ENCODE data around the gene DCAF5. TPM values are rescaled to one million over a fixed set of nuclear protein-coding genes. Genes with fewer than 3 reads are reported as not detected.
A peak's percentile ranks its signal among the peaks of the same experiment; 100 is the strongest.

The DCAF5 gene
- total RNA-seq, 4 donors from 2014 or later: 34.9 to 67.6 (median 48.1) TPM

GRCh38 chr14:69043596-69044260 lies 109.2 kb downstream of the DCAF5 start:
- Histone ChIP-seq H3K9me3 (no peaks in the 10 kb centered on the region), H3K4me3 (no peak overlapping the region), H3K27me3 (no peaks in the 10 kb centered on the region), H3K27ac (peak overlapping the region; percentile 53), H3K36me3 (no peaks in the 10 kb centered on the region), H3K4me1 (peaks cover 62% of the 10 kb centered on the region)
- 41% methylated on average over 8 of the region's 8 CpGs for WGBS
- TF ChIP-seq EP300 (IDR thresholded peaks at IDR 0.05) (no peak), POLR2AphosphoS5 (IDR thresholded peaks at IDR 0.05) (no peak), POLR2A (IDR thresholded peaks at IDR 0.05) (no peak), CTCF (IDR thresholded peaks at IDR 0.05) (no peak)
- no peak for DNase-seq (ENCODE audit: low spot score in 2 of 2)

- Histone ChIP-seq H3K4me3 (no peak overlapping the region), H3K4me1 (peaks cover 61% of the 10 kb centered on the region), H3K36me3 (no peaks in the 10 kb centered on the region), H3K9me3 (no peaks in the 10 kb centered on the region), H3K27me3 (no peaks in the 10 kb centered on the region), H3K27ac (peak overlapping the region; percentile 53)
- TF ChIP-seq CTCF (IDR thresholded peaks at IDR 0.05): no peak
- no peak for TF ChIP-seq POLR2A (IDR thresholded peaks at IDR 0.05)
- no peak for TF ChIP-seq POLR2AphosphoS5 (IDR thresholded peaks at IDR 0.05)
- TF ChIP-seq EP300 (IDR thresholded peaks at IDR 0.05): no peak
- no peak for DNase-seq (ENCODE audit: low spot score in 2 of 2)
- 38% methylated on average over 10 of the region's 10 CpGs for WGBS
Measured at GRCh38 chr14:69042787-69043444, 110.0 kb downstream of the DCAF5 start.

- Histone ChIP-seq H3K4me1 (peaks cover 56% of the 10 kb centered on the region), H3K36me3 (no peaks in the 10 kb centered on the region), H3K27ac (peak overlapping the region; percentile 53), H3K9me3 (no peaks in the 10 kb centered on the region), H3K4me3 (no peak overlapping the region), H3K27me3 (no peaks in the 10 kb centered on the region)
- 21% methylated on average over 3 of the region's 3 CpGs for WGBS
- no peak for TF ChIP-seq EP300 (IDR thresholded peaks at IDR 0.05)
- TF ChIP-seq CTCF (IDR thresholded peaks at IDR 0.05): no peak
- TF ChIP-seq POLR2A (IDR thresholded peaks at IDR 0.05): no peak
- no peak for TF ChIP-seq POLR2AphosphoS5 (IDR thresholded peaks at IDR 0.05)
- DNase-seq (ENCODE audit: low spot score in 2 of 2): no peak
Measured at GRCh38 chr14:69042299-69042698, 110.6 kb downstream of the DCAF5 start.

GRCh38 chr14:69041783-69042182 lies 111.1 kb downstream of the DCAF5 start:
- Histone ChIP-seq H3K9me3 (no peaks in the 10 kb centered on the region), H3K4me3 (no peak overlapping the region), H3K27me3 (no peaks in the 10 kb centered on the region), H3K4me1 (peaks cover 51% of the 10 kb centered on the region), H3K36me3 (no peaks in the 10 kb centered on the region), H3K27ac (no peak overlapping the region)
- 76% methylated on average over 7 of the region's 7 CpGs for WGBS
- DNase-seq (ENCODE audit: low spot score in 2 of 2): no peak
- TF ChIP-seq POLR2A (IDR thresholded peaks at IDR 0.05) (no peak), CTCF (IDR thresholded peaks at IDR 0.05) (no peak), POLR2AphosphoS5 (IDR thresholded peaks at IDR 0.05) (no peak), EP300 (IDR thresholded peaks at IDR 0.05) (no peak)

GRCh38 chr14:69040353-69040752 lies 112.6 kb downstream of the DCAF5 start:
- Histone ChIP-seq H3K27ac (no peak overlapping the region), H3K27me3 (no peaks in the 10 kb centered on the region), H3K4me3 (no peak overlapping the region), H3K4me1 (peaks cover 36% of the 10 kb centered on the region), H3K9me3 (no peaks in the 10 kb centered on the region), H3K36me3 (no peaks in the 10 kb centered on the region)
- TF ChIP-seq POLR2A (IDR thresholded peaks at IDR 0.05) (no peak), POLR2AphosphoS5 (IDR thresholded peaks at IDR 0.05) (no peak), EP300 (IDR thresholded peaks at IDR 0.05) (no peak)
- whole genome bisulfite sequencing: 77% methylated on average over 2 of the region's 2 CpGs
- DNase-seq (ENCODE audit: low spot score in 2 of 2): no peak
